HCT116 (cell line): ENCODE measurements around the gene DNAJC8. TPM values are rescaled to one million over a fixed set of nuclear protein-coding genes. Genes with fewer than 3 reads are reported as not detected.

Experiments used
- ATAC-seq: fragments of 200-7000 bp; cut with Tn5 transposase; 2 replicates; pipeline ENCODE4 v1.9.1; 2020; ENCODE audit warnings: mild to moderate bottlenecking, moderate library complexity
- BruUV-seq: library from RNA; stranded (reverse); fragments of 400-500 nt; replicated peaks from 2 replicates; lab custom pipeline; 2021; lab: Mats Ljungman, UMichigan
- CTCF ChIA-PET: fragments of 300-600 bp; sonication (Branson Sonifier 250); formaldehyde crosslinking; loops from one replicate; lab custom pipeline; 2021; ENCODE audit warnings: antibody characterized with exemption; lab: Charles Lee
- POLR2A ChIA-PET: fragments of 300-600, 350-600 bp; sonication (Branson Sonifier 250); formaldehyde crosslinking; loops from one replicate; lab custom pipeline; 2021; ENCODE audit warnings: antibody characterized with exemption; lab: Charles Lee
- RAD21 ChIA-PET, 2 experiments: fragments of 300-600 bp; sonication (Branson Sonifier 250); formaldehyde crosslinking; loops; one replicate each; lab custom pipeline; 2023; ENCODE audit warnings: low total read pairs in 2 of 2; ENCODE audit not compliant: uncharacterized antibody in 2 of 2, unreplicated experiment in 2 of 2, low non-redundant PET in 1 of 2; lab: Charles Lee
- DNase-seq: peaks from one replicate; pipeline ENCODE4 v3.0.0-alpha.2; 2010; ENCODE audit warnings: low read depth, low spot score
- H2AFZ ChIP-seq: fragments of 200-600 bp; shearing (Covaris generic), sonication (generic); 2 replicates; pipeline ENCODE4 v1.6.1; 2017; ENCODE audit warnings: low read depth, mixed run types, mixed read lengths, antibody characterized with exemption, low read length; ENCODE audit not compliant: poor library complexity, severe bottlenecking
- H3K27ac ChIP-seq: 2 replicates; pipeline ENCODE4 v1.5.1; 2012; ENCODE audit warnings: low read depth, low read length
- H3K27me3 ChIP-seq: fragments of 200-600 bp; sonication (generic); 2 replicates; pipeline ENCODE4 v1.6.1; 2016; ENCODE audit warnings: mixed run types, low read length, mixed read lengths; ENCODE audit not compliant: insufficient read depth
- H3K36me3 ChIP-seq, 2 experiments: fragments of 200-500 bp in 1 of 2; fragments of 200-600 bp in 1 of 2; sonication (Bioruptor generic) in 1 of 2; sonication (generic) in 1 of 2; 2 replicates each; pipeline versions ENCODE4 v1.5.1 to v1.6.1; 2014 to 2016; ENCODE audit warnings: low read length in 2 of 2, inconsistent platforms in 1 of 2, mixed read lengths in 1 of 2, mixed run types in 1 of 2; ENCODE audit not compliant: insufficient read depth in 2 of 2, control insufficient read depth in 1 of 2
- H3K4me1 ChIP-seq, 2 experiments: fragments of 200-600 bp in 1 of 2; sonication (generic) in 1 of 2; 2 replicates each; pipeline versions ENCODE4 v1.5.1 to v1.6.1; 2012 to 2017; ENCODE audit warnings: low read length in 2 of 2, inconsistent platforms in 1 of 2, mild to moderate bottlenecking in 1 of 2, mixed read lengths in 1 of 2, mixed run types in 1 of 2, moderate library complexity in 1 of 2; ENCODE audit not compliant: insufficient read depth in 2 of 2, control insufficient read depth in 1 of 2
- H3K4me2 ChIP-seq: fragments of 200-600 bp; sonication (generic); 2 replicates; pipeline ENCODE4 v1.6.1; 2017; ENCODE audit warnings: mixed run types, low read length, mixed read lengths
- H3K4me3 ChIP-seq, 2 experiments: fragments of 200-600 bp in 1 of 2; sonication (generic) in 1 of 2; replicated peaks in 1 of 2; 2 replicates each; pipeline ENCODE4 v1.5.1; 2011 to 2016; ENCODE audit warnings: low read length in 2 of 2, control low read depth in 1 of 2, low read depth in 1 of 2, mild to moderate bottlenecking in 1 of 2, mixed read lengths in 1 of 2, mixed run types in 1 of 2
- H3K79me2 ChIP-seq: fragments of 200-600 bp; sonication (generic); 2 replicates; pipeline ENCODE4 v1.6.1; 2017; ENCODE audit warnings: mild to moderate bottlenecking, mixed run types, low read length, moderate library complexity, mixed read lengths; ENCODE audit not compliant: insufficient read depth
- H3K9ac ChIP-seq: fragments of 200-600 bp; sonication (generic); 2 replicates; pipeline ENCODE4 v1.6.1; 2016; ENCODE audit warnings: low read length, mixed read lengths
- H3K9me2 ChIP-seq: fragments of 200-600 bp; sonication (generic), shearing (Covaris generic); 2 replicates; pipeline ENCODE4 v1.6.1; 2017; ENCODE audit warnings: mixed run types, mild to moderate bottlenecking, moderate library complexity; ENCODE audit not compliant: insufficient read depth
- H3K9me3 ChIP-seq, 2 experiments: fragments of 200-500 bp in 1 of 2; fragments of 200-600 bp in 1 of 2; sonication (Bioruptor generic) in 1 of 2; sonication (generic) in 1 of 2; 2 replicates each; pipeline ENCODE4 v1.6.1; 2014 to 2017; ENCODE audit warnings: low read length in 2 of 2, mixed read lengths in 2 of 2, inconsistent platforms in 1 of 2, low read depth in 1 of 2, mild to moderate bottlenecking in 1 of 2, mixed run types in 1 of 2, moderate library complexity in 1 of 2; ENCODE audit not compliant: control insufficient read depth in 1 of 2, insufficient read depth in 1 of 2
- H4K20me1 ChIP-seq: fragments of 200-600 bp; sonication (generic), shearing (Covaris generic); 2 replicates; pipeline ENCODE4 v1.6.1; 2017; ENCODE audit warnings: mixed run types, mild to moderate bottlenecking, moderate library complexity; ENCODE audit not compliant: insufficient read depth
- ATF3 ChIP-seq: IDR thresholded peaks from 2 replicates; pipeline ENCODE4 v1.6.1; 2012
- CBX3 ChIP-seq: IDR thresholded peaks from 2 replicates; pipeline ENCODE4 v1.6.1; 2012; ENCODE audit warnings: low read depth
- CEBPB ChIP-seq: IDR thresholded peaks from 2 replicates; pipeline ENCODE4 v1.6.1; 2012; ENCODE audit warnings: low read depth
- EGR1 ChIP-seq: IDR thresholded peaks from 2 replicates; pipeline ENCODE4 v1.6.1; 2012; ENCODE audit warnings: low read depth
- FOSL1 ChIP-seq: IDR thresholded peaks from 2 replicates; pipeline ENCODE4 v1.6.1; 2012; ENCODE audit warnings: low read depth
- MAX ChIP-seq: IDR thresholded peaks from 2 replicates; pipeline ENCODE4 v1.6.1; 2012
- POLR2A ChIP-seq: IDR thresholded peaks from 2 replicates; pipeline ENCODE4 v1.7.0; 2011; ENCODE audit warnings: borderline replicate concordance; ENCODE audit not compliant: insufficient read depth, insufficient read length; ENCODE audit errors: extremely low read depth
- POLR2AphosphoS5 ChIP-seq: IDR thresholded peaks from 2 replicates; pipeline ENCODE4 v1.6.1; 2011; ENCODE audit warnings: mild to moderate bottlenecking, low read depth, low read length, moderate library complexity
- RAD21 ChIP-seq: IDR thresholded peaks from 2 replicates; pipeline ENCODE4 v1.6.1; 2012; ENCODE audit warnings: low read depth, mild to moderate bottlenecking
- SIN3A ChIP-seq: IDR thresholded peaks from 2 replicates; pipeline ENCODE4 v1.6.1; 2012; ENCODE audit warnings: low read depth
- SP1 ChIP-seq: IDR thresholded peaks from 2 replicates; pipeline ENCODE4 v1.6.1; 2012; ENCODE audit warnings: low read depth
- SRF ChIP-seq: IDR thresholded peaks from 2 replicates; pipeline ENCODE4 v1.6.1; 2012; ENCODE audit warnings: low read depth
- YY1 ChIP-seq: IDR thresholded peaks from 2 replicates; pipeline ENCODE4 v1.6.1; 2011; ENCODE audit warnings: low read length, low read depth, moderate library complexity, mild to moderate bottlenecking; ENCODE audit not compliant: insufficient replicate concordance; ENCODE audit errors: extremely low read depth
- ZNF274 ChIP-seq: fragments of 200-500 bp; sonication (Bioruptor generic); IDR thresholded peaks from 2 replicates; pipeline ENCODE4 v1.6.1; 2014; ENCODE audit warnings: mild to moderate bottlenecking, low read depth, low read length, inconsistent platforms
- intact Hi-C: fragments of 100-400 bp; cut with micrococcal nuclease; formaldehyde crosslinking; loops from 2 replicates; pipeline ENCODE4 v1.10.0; 2022
- total RNA-seq: library from RNA; stranded (reverse); gene quantifications from one replicate; pipeline ENCODE4 v1.2.1, GENCODE V29; 2021; ENCODE audit not compliant: unreplicated experiment
- TF ChIP-seq, protein P1 (sequence below), 3 experiments: fragments of 200-600 bp in 1 of 3; sonication (generic) in 1 of 3; IDR thresholded peaks in 2 of 3; conservative IDR thresholded peaks in 1 of 3; 2 replicates each; pipeline ENCODE4 v1.5.1; 2012 to 2017; ENCODE audit warnings: low read depth in 2 of 3, low read length in 2 of 3, antibody characterized with exemption in 1 of 3, borderline replicate concordance in 1 of 3, control low read depth in 1 of 3, mild to moderate bottlenecking in 1 of 3, mixed read lengths in 1 of 3, mixed run types in 1 of 3, moderate library complexity in 1 of 3; ENCODE audit not compliant: insufficient read depth in 1 of 3
- TF ChIP-seq, protein P2 (sequence below): IDR thresholded peaks from 2 replicates; pipeline ENCODE4 v1.6.1; 2011; ENCODE audit warnings: mild to moderate bottlenecking, low read length, moderate library complexity; ENCODE audit not compliant: insufficient replicate concordance; ENCODE audit errors: extremely low read depth

The DNAJC8 gene
- total RNA-seq, 1 experiment from 2014 or later = 102 TPM

DNA sequence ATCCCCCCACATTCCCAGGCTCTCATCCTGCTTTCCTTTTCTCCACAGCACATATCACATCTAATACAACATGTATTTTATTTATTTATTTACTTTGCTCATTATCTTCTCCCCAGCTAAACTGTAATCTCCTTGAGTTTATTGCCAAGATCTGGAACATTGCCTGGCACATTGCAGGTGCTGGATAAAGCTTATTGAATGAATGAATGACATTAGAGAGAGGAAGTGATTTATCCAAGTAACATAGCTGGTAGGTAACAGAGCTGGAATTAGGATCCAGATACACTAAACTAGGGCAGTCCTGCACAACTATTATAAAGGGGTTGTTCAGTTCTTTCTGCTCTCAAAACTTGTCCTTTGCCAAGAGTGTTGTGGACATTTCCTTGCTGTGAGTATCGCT lies 47.8 kb downstream of the DNAJC8 start:
- Histone ChIP-seq H3K27me3 (no peaks in the 10 kb centered on the region), H3K27ac (no peak overlapping the region), H3K9me2 (no peaks in the 10 kb centered on the region), H3K36me3 (no peaks in the 10 kb centered on the region), H2AFZ (no peak overlapping the region), H3K79me2 (no peaks in the 10 kb centered on the region), H3K4me1 (peaks cover 6% of the 10 kb centered on the region in 2 experiments; a peak in 3 of 4 replicates), H3K9ac (no peak overlapping the region), H3K4me2 (no peak overlapping the region)
- ChIA-PET RAD21 (no interaction called here), POLR2A (no interaction called here), CTCF (no interaction called here)
- intact Hi-C loops = no loop called here
- DNase-seq (no peak), ATAC-seq (no peak)
- no peak for TF ChIP-seq SP1
- no peak for TF ChIP-seq SIN3A
- TF ChIP-seq, all 23 proteins: peak for 0
- no TSS peak for BruUV-seq
- no peak overlapping the region for H3K4me3 ChIP-seq
- no peaks in the 10 kb centered on the region for H3K9me3 ChIP-seq
- H4K20me1 ChIP-seq = no peaks in the 10 kb centered on the region

GRCh38 chr1:28180306-28181305 lies 52.2 kb downstream of the DNAJC8 start:
- H3K27ac ChIP-seq = no peak overlapping the region
- H4K20me1 ChIP-seq = no peaks in the 10 kb centered on the region
- ATAC-seq (no peak), DNase-seq (no peak)
- no peak overlapping the region for H2AFZ ChIP-seq
- H3K79me2 ChIP-seq = no peaks in the 10 kb centered on the region
- RAD21 ChIA-PET = no interaction called here
- no peaks in the 10 kb centered on the region for H3K9me2 ChIP-seq
- H3K4me2 ChIP-seq = no peak overlapping the region
- BruUV-seq = no TSS peak
- no peaks in the 10 kb centered on the region for H3K9me3 ChIP-seq
- H3K9ac ChIP-seq = no peak overlapping the region
- H3K36me3 ChIP-seq = no peaks in the 10 kb centered on the region
- no peaks in the 10 kb centered on the region for H3K27me3 ChIP-seq
- CTCF ChIA-PET = no interaction called here
- intact Hi-C loops = no loop called here
- H3K4me3 ChIP-seq = no peak overlapping the region
- H3K4me1 ChIP-seq = peaks cover 6% of the 10 kb centered on the region in 2 experiments; a peak in 3 of 4 replicates
- POLR2A ChIA-PET = no interaction called here
- no peak for TF ChIP-seq POLR2A
- no peak for TF ChIP-seq ZNF274
- no peak for TF ChIP-seq EGR1
- no peak for TF ChIP-seq ATF3
- no peak for TF ChIP-seq CBX3
- no peak for TF ChIP-seq MAX
- TF ChIP-seq, protein P1, sequence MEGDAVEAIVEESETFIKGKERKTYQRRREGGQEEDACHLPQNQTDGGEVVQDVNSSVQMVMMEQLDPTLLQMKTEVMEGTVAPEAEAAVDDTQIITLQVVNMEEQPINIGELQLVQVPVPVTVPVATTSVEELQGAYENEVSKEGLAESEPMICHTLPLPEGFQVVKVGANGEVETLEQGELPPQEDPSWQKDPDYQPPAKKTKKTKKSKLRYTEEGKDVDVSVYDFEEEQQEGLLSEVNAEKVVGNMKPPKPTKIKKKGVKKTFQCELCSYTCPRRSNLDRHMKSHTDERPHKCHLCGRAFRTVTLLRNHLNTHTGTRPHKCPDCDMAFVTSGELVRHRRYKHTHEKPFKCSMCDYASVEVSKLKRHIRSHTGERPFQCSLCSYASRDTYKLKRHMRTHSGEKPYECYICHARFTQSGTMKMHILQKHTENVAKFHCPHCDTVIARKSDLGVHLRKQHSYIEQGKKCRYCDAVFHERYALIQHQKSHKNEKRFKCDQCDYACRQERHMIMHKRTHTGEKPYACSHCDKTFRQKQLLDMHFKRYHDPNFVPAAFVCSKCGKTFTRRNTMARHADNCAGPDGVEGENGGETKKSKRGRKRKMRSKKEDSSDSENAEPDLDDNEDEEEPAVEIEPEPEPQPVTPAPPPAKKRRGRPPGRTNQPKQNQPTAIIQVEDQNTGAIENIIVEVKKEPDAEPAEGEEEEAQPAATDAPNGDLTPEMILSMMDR (IDR thresholded peaks at IDR 0.05 in 2 of 3, conservative IDR thresholded peaks at IDR 0.05 in 1 of 3; ENCODE audit: borderline replicate concordance in 1 of 3, insufficient read depth in 1 of 3, low read depth in 2 of 3, low read length in 2 of 3) = no peak
- TF ChIP-seq YY1 = no peak
- no peak for TF ChIP-seq FOSL1
- no peak for TF ChIP-seq POLR2AphosphoS5
- TF ChIP-seq RAD21 = no peak
- no peak for TF ChIP-seq SRF
- no peak for TF ChIP-seq CEBPB
- TF ChIP-seq, protein P2, sequence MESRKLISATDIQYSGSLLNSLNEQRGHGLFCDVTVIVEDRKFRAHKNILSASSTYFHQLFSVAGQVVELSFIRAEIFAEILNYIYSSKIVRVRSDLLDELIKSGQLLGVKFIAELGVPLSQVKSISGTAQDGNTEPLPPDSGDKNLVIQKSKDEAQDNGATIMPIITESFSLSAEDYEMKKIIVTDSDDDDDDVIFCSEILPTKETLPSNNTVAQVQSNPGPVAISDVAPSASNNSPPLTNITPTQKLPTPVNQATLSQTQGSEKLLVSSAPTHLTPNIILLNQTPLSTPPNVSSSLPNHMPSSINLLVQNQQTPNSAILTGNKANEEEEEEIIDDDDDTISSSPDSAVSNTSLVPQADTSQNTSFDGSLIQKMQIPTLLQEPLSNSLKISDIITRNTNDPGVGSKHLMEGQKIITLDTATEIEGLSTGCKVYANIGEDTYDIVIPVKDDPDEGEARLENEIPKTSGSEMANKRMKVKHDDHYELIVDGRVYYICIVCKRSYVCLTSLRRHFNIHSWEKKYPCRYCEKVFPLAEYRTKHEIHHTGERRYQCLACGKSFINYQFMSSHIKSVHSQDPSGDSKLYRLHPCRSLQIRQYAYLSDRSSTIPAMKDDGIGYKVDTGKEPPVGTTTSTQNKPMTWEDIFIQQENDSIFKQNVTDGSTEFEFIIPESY = no peak
